Activated CD8-positive, alpha-beta memory T cell treated with anti-CD3 and anti-CD28 coated beads, Interleukin-2, amount 10 ng/mL, durations not matched to agents 7 days and 5 days (primary cell): ENCODE data around the gene CDK11B. TPM values are rescaled to one million over a fixed set of nuclear protein-coding genes. Genes with fewer than 3 reads are reported as not detected.
"Not testable (repeated sequence)": the region's sequence is repeated elsewhere in the genome, so short reads cannot be mapped to it uniquely, and the experiment has no call there.

Experiments
- ATAC-seq: fragments of 150-1000 bp; cut with Tn5 transposase; one replicate; pipeline ENCODE4 v1.10.0; 2021; ENCODE audit warnings: moderate library complexity
- CTCF ChIA-PET: fragments of 350-600 bp; sonication (Branson Sonifier 250); formaldehyde crosslinking; loops from one replicate; lab custom pipeline; 2021; ENCODE audit warnings: antibody characterized with exemption; lab: Charles Lee
- DNase-seq: peaks from one replicate; pipeline ENCODE4 v3.0.0-alpha.2; 2020
- H3K27ac Mint-ChIP-seq: one replicate; pipeline ENCODE4 v1.8.0; 2021; ENCODE audit warnings: mild to moderate bottlenecking, mixed read lengths
- H3K27me3 Mint-ChIP-seq: one replicate; pipeline ENCODE4 v1.8.0; 2021; ENCODE audit warnings: mixed read lengths
- H3K36me3 Mint-ChIP-seq: one replicate; pipeline ENCODE4 v1.8.0; 2021; ENCODE audit warnings: mild to moderate bottlenecking, mixed read lengths
- H3K4me1 Mint-ChIP-seq: one replicate; pipeline ENCODE4 v1.8.0; 2021; ENCODE audit warnings: mixed read lengths
- H3K4me3 Mint-ChIP-seq: one replicate; pipeline ENCODE4 v1.8.0; 2021; ENCODE audit warnings: mild to moderate bottlenecking, moderate library complexity, mixed read lengths
- H3K9me3 Mint-ChIP-seq: one replicate; pipeline ENCODE4 v1.8.0; 2022; ENCODE audit warnings: low read depth, mixed read lengths
- total RNA-seq, 2 experiments: library from RNA; stranded (reverse); gene quantifications; one replicate each; pipeline ENCODE4 v1.2.3, GENCODE V29; 2021

The CDK11B gene
- total RNA-seq, 2 experiments from 2014 or later = 40.5 to 45.9 TPM

- peak overlapping the region; percentile 85 for H3K27ac Mint-ChIP-seq
- H3K4me3 Mint-ChIP-seq, CTCF ChIA-PET, H3K27me3 Mint-ChIP-seq, H3K36me3 Mint-ChIP-seq, ATAC-seq, DNase-seq, H3K4me1 Mint-ChIP-seq, H3K9me3 Mint-ChIP-seq: not testable (repeated sequence)
Measured at GRCh38 chr1:1662830-1663560, 4.2 kb upstream of the CDK11B start.

DNA sequence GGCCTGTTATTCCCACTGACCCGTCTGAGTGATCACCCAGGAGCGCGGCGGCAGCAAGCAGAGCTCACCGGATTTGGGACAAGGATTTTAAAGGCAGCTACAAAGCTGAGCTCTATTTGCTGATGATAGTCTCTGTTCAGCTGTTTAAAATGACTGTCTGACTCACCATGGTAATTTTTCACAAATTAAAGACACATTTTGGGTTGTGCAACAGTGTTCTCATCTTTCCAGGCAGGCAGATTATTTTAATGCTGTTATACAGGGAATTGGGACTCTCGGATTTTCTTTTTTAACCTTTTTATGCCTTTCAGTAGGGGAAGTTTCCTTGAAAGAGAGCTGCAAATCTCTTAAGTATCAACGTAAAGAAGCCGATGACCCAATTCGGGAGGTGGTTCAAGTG is 3.6 kb upstream of the CDK11B start:
- ATAC-seq, H3K27ac Mint-ChIP-seq, H3K4me3 Mint-ChIP-seq, H3K36me3 Mint-ChIP-seq, CTCF ChIA-PET, H3K9me3 Mint-ChIP-seq, H3K27me3 Mint-ChIP-seq, DNase-seq, H3K4me1 Mint-ChIP-seq: not testable (repeated sequence)

DNA sequence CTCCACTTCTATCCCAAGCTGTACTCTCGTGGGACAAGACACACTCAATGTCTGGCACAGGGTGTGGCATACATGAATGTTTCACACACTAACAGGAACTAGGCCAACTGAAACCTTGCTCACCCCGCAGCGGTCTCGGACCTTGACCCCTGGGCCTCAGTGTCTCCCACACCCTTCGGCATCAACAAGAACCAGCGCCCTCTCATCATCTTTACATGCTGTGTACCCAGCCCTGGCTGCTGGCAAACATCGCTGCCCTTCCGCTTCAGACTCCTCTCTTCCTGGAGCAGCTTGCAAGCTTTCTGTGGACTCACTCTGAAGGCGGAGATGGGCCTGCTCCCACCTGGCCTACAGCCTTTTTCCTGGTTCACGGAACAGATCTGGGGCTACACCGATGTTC is 10.5 kb downstream of the CDK11B start:
- ATAC-seq, DNase-seq, H3K4me3 Mint-ChIP-seq, H3K4me1 Mint-ChIP-seq, H3K27ac Mint-ChIP-seq, CTCF ChIA-PET, H3K27me3 Mint-ChIP-seq, H3K9me3 Mint-ChIP-seq: not testable (repeated sequence)
- peaks cover 44% of the 10 kb centered on the region for H3K36me3 Mint-ChIP-seq

DNA sequence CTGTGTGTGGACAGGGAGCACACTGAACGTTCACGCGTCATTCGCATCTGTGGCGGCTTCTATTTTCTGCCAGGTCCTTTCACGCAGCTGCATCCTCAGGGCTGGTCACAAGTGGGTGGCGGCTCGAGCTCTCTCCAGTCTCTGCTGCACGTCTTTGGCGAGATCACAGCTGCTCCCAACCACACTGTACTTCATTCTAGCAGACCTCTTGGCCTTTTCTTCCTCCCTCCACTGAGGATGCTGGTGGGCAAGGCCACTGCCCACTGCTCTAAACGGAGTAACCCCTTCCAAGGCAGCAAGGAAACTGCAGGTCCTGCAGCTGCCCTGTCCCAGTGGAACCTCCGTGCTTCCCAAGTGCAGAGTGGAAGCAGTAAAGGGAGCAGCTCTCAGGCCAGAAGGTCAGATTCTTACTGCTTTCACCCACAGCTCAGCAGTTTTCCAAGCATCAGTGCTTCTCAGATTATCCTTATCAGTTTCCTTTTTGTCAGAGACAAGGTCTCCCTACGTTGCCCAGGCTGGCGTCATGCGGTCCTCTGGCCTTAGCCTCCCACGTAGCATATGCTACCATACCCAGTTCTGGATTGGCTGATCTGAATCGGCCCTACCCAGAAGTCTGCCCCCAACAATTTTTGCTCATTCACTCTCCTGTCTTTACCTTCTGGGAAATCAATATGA is 11.1 kb downstream of the CDK11B start:
- H3K27ac Mint-ChIP-seq, H3K9me3 Mint-ChIP-seq, ATAC-seq, H3K4me3 Mint-ChIP-seq, DNase-seq, H3K27me3 Mint-ChIP-seq, CTCF ChIA-PET, H3K4me1 Mint-ChIP-seq: not testable (repeated sequence)
- H3K36me3 Mint-ChIP-seq = peaks cover 43% of the 10 kb centered on the region

- H3K9me3 Mint-ChIP-seq, H3K4me1 Mint-ChIP-seq, H3K4me3 Mint-ChIP-seq, H3K27ac Mint-ChIP-seq, ATAC-seq, CTCF ChIA-PET, DNase-seq, H3K27me3 Mint-ChIP-seq: not testable (repeated sequence)
- peaks cover 34% of the 10 kb centered on the region for H3K36me3 Mint-ChIP-seq
Measured at GRCh38 chr1:1646326-1646725, 12.5 kb downstream of the CDK11B start.

DNA sequence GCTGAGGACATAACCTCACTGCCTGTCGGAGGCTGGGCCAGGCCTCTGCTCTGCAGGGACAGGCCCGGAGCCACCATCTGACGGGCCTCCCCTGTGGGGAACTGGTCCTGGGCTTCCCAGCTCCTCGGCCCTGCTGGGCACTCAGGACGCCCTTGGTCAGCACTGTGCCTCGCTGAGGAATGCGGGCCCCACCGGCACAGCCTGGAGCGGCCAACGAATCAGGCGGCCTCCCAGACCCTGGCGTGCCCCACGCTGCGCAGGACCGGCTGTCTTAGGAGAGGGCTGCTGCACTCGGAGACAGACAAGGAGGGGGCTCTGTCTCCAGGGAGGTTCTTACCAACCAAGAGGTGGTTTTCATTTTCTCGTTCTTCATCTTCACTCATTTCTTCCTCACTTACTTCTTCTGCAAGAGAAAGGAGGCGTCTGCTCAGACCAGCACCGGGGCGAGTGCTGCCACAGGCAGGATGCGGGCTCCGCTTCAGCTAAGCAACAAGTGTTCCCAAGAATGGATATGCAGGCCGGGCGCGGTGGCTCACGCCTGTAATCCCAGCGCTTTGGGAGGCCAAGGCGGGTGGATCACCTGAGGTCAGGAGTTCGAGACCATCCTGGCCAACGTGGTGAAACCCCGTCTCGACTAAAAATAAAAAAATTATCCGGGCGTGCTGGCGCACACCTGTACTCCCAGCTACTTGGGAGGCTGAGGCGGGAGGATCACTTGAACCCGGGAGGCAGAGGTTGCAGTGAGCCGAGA is 17.9 kb downstream of the CDK11B start:
- CTCF ChIA-PET, ATAC-seq, DNase-seq, H3K27me3 Mint-ChIP-seq, H3K27ac Mint-ChIP-seq, H3K9me3 Mint-ChIP-seq, H3K36me3 Mint-ChIP-seq, H3K4me3 Mint-ChIP-seq, H3K4me1 Mint-ChIP-seq: not testable (repeated sequence)

DNA sequence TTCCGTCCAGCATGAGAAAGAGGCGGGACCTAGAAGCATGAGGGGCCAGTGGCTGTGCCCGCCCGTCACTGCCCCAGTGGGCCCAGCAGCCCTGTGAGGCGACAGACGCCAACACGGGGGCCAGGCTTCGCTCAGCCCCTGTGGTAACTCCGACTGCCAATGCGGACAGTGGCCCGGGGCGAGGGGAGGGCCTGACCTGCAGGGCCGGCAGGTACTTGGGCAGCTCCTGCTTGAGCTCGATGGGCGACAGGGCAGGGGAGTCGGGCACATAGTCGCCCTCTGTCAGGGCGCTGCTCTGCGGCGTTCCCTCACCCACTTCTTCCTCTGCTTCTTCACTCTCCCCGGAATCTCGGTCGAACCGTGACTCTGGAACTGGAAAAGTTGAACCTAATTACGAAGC is 18.7 kb downstream of the CDK11B start:
- CTCF ChIA-PET, H3K27me3 Mint-ChIP-seq, H3K4me1 Mint-ChIP-seq, H3K9me3 Mint-ChIP-seq, DNase-seq, H3K36me3 Mint-ChIP-seq, H3K27ac Mint-ChIP-seq, ATAC-seq, H3K4me3 Mint-ChIP-seq: not testable (repeated sequence)

- H3K36me3 Mint-ChIP-seq, DNase-seq, H3K9me3 Mint-ChIP-seq, H3K27me3 Mint-ChIP-seq, H3K27ac Mint-ChIP-seq, ATAC-seq, H3K4me3 Mint-ChIP-seq, CTCF ChIA-PET, H3K4me1 Mint-ChIP-seq: not testable (repeated sequence)
Measured at GRCh38 chr1:1639368-1639767, 19.4 kb downstream of the CDK11B start.

GRCh38 chr1:1638528-1638927 is 20.3 kb downstream of the CDK11B start:
- CTCF ChIA-PET, H3K27me3 Mint-ChIP-seq, H3K4me1 Mint-ChIP-seq, H3K36me3 Mint-ChIP-seq, ATAC-seq, H3K4me3 Mint-ChIP-seq, H3K9me3 Mint-ChIP-seq, DNase-seq, H3K27ac Mint-ChIP-seq: not testable (repeated sequence)

DNA sequence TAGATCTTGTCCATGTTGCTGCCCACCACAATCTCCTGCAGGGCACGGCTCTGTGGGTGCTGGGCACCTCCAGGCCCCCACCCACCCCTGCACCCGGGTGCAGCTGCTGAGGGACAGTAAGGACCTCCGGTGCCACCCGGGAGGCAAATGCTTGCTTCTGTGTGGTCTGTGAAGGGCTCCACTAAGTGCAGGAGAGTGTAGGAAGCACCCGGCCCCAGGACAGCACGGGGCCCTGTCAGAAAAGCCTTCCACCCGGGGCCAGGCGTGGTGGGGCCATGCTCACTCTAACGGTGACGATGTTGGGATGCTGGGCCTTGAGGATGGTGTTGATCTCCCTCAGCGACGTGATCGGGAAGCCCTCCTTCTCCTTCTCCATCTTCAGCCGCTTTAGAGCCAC is 21.3 kb downstream of the CDK11B start:
- H3K9me3 Mint-ChIP-seq, H3K4me1 Mint-ChIP-seq, H3K27me3 Mint-ChIP-seq, CTCF ChIA-PET, DNase-seq, ATAC-seq, H3K27ac Mint-ChIP-seq, H3K36me3 Mint-ChIP-seq, H3K4me3 Mint-ChIP-seq: not testable (repeated sequence)

DNA sequence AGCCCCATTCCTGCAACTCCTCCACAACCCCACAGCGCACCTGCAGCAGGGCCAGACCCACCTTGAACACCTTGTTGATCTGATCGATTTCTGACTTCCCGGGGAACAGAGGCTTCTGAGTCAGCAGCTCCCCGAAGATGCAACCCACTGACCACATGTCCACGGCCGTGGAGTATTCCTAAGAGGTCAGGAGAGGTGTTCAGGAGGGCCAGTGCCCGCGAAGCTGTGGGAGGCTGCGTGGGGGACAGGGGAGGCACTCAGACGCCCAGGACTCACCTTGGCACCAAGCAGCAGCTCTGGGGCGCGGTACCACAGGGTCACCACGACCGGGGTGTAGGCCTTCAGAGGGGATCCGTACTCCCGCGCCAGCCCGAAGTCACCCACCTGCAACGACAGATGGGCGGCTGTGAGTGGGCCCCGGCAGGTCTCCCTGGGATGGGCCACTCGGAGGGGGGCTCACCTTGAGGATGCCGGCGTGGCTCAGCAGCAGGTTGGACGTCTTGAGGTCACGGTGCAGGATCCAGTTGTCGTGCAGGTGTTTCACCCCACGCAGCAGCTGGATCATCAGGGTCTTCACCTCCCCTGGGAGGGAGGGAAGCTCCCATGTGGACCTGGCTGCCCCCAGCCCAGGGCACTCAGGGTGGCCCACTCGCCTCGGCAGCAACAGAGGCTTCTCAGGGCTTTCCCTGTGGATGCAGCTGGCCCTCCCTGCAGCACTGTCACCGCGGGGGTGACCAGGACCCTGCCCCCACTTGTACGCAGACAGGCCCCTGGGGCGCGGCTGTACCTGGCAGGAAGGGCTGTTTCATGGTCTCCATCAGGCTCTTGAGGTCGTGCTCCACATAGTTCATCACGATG is 22.0 kb downstream of the CDK11B start:
- H3K36me3 Mint-ChIP-seq, ATAC-seq, H3K27ac Mint-ChIP-seq, H3K9me3 Mint-ChIP-seq, CTCF ChIA-PET, DNase-seq, H3K4me3 Mint-ChIP-seq, H3K27me3 Mint-ChIP-seq, H3K4me1 Mint-ChIP-seq: not testable (repeated sequence)

- H3K36me3 Mint-ChIP-seq, CTCF ChIA-PET, H3K27ac Mint-ChIP-seq, ATAC-seq, H3K9me3 Mint-ChIP-seq, H3K4me3 Mint-ChIP-seq, H3K27me3 Mint-ChIP-seq, DNase-seq, H3K4me1 Mint-ChIP-seq: not testable (repeated sequence)
Measured at GRCh38 chr1:1634613-1635012, 24.2 kb downstream of the CDK11B start.

GRCh38 chr1:1633409-1633808 is 25.4 kb downstream of the CDK11B start:
- H3K4me3 Mint-ChIP-seq, H3K9me3 Mint-ChIP-seq, H3K36me3 Mint-ChIP-seq, DNase-seq, H3K4me1 Mint-ChIP-seq, H3K27ac Mint-ChIP-seq, ATAC-seq, CTCF ChIA-PET, H3K27me3 Mint-ChIP-seq: not testable (repeated sequence)
